Muscle layer of duodenum (tissue), 2 donors: ENCODE measurements around the gene MSN.
"Not testable (repeated sequence)": the region's sequence is repeated elsewhere in the genome, so short reads cannot be mapped to it uniquely, and the experiment has no call there.

ENCODE experiments used
- H3K27ac ChIP-seq: one replicate; pipeline ENCODE4 v1.7.0; 2013; ENCODE audit warnings: mild to moderate bottlenecking, low read length
- H3K27me3 ChIP-seq: one replicate; pipeline ENCODE4 v1.7.0; 2013; ENCODE audit warnings: low read depth, mild to moderate bottlenecking, control low read depth, low read length
- H3K36me3 ChIP-seq, 2 donors: one replicate each; pipeline ENCODE4 v1.7.0; 2013; ENCODE audit warnings: low read length in 2 of 2, control low read depth in 1 of 2, mild to moderate bottlenecking in 1 of 2; ENCODE audit not compliant: insufficient read depth in 2 of 2, control insufficient read depth in 1 of 2
- H3K4me1 ChIP-seq, 2 donors: one replicate each; pipeline ENCODE4 v1.7.0; 2013; ENCODE audit warnings: low read length in 2 of 2, mild to moderate bottlenecking in 2 of 2, control low read depth in 1 of 2, moderate library complexity in 1 of 2; ENCODE audit not compliant: insufficient read depth in 2 of 2, control insufficient read depth in 1 of 2
- H3K4me3 ChIP-seq, 2 donors: one replicate each; pipeline ENCODE4 v1.7.0; 2013; ENCODE audit warnings: low read length in 2 of 2, low read depth in 1 of 2, mild to moderate bottlenecking in 1 of 2
- H3K9me3 ChIP-seq, 2 donors: one replicate each; pipeline ENCODE4 v1.7.0; 2013; ENCODE audit warnings: low read length in 2 of 2, control low read depth in 1 of 2, mild to moderate bottlenecking in 1 of 2; ENCODE audit not compliant: control insufficient read depth in 1 of 2
- donor health status: healthy.

MSN gene

DNA sequence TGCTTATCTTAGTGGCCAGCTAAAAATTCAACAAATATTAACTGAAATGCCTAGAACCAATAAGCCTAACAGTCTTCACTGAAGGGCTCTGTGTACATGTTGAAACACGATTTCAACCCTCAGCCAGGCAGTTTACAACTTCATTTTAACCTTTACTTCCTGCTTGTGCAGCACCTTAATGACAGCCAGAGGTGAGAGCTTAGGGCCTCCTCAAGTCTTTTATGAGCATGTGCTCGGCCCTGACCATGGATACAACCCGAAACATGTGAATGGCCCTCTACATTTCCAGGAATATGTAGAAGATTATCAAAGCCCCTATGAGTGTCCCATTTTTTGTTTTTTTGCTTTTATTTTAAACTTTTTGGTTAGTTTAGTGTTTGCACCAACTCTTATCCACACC lies 88.3 kb downstream of the MSN start:
- H3K27me3 ChIP-seq: no peaks in the 10 kb centered on the region
- no peaks in the 10 kb centered on the region for H3K36me3 ChIP-seq
- no peaks in the 10 kb centered on the region for H3K9me3 ChIP-seq
- H3K27ac ChIP-seq: no peak overlapping the region
- H3K4me3 ChIP-seq: no peak overlapping the region
- no peaks in the 10 kb centered on the region for H3K4me1 ChIP-seq

- no peaks in the 10 kb centered on the region for H3K4me1 ChIP-seq
- no peaks in the 10 kb centered on the region for H3K27me3 ChIP-seq
- no peaks in the 10 kb centered on the region for H3K9me3 ChIP-seq
- H3K27ac ChIP-seq: no peak overlapping the region
- no peak overlapping the region for H3K4me3 ChIP-seq
- no peaks in the 10 kb centered on the region for H3K36me3 ChIP-seq
Observed at GRCh38 chrX:65757943-65758342, 90.5 kb downstream of the MSN start.

DNA sequence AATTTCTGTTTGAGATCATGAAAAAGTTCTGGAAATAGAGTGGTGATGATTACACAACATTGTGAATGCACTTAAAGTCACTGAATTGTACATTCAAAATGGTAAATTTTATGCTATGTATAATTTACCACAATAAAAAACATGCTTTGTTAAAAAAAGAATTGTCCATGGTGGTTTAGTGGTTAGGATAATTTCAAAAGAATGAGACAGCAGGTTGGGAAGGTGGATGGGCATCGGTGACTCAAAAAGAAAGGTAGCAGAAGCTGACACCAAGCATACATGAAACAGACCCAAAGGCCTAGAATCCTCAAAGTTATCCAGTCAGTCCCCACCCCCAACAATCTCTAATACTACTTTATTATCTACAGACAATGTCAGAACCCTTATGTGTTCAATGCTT lies 91.1 kb downstream of the MSN start:
- H3K27me3 ChIP-seq: no peaks in the 10 kb centered on the region
- H3K9me3 ChIP-seq: no peaks in the 10 kb centered on the region
- no peak overlapping the region for H3K4me3 ChIP-seq
- no peaks in the 10 kb centered on the region for H3K4me1 ChIP-seq
- no peaks in the 10 kb centered on the region for H3K36me3 ChIP-seq
- H3K27ac ChIP-seq: no peak overlapping the region

DNA sequence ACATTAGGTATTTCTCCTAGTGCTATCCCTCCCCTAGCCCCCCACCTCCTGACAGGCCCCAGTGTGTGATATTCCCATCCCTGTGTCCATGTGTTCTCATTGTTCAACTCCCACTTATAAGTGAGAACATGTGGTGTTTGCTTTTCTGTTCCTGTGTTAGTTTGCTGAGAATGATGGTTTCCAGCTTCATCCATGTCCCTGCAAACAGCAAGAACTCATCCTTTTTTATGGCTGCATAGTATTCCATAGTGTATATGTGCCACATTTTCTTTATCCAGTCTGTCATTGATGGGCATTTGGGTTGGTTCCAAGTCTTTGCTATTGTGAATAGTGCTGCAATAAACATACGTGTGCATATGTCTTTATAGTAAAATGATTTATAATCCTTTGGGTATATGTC lies 92.1 kb downstream of the MSN start:
- not testable (repeated sequence) for H3K4me3 ChIP-seq, H3K27ac ChIP-seq, H3K9me3 ChIP-seq, H3K4me1 ChIP-seq, H3K36me3 ChIP-seq, H3K27me3 ChIP-seq

DNA sequence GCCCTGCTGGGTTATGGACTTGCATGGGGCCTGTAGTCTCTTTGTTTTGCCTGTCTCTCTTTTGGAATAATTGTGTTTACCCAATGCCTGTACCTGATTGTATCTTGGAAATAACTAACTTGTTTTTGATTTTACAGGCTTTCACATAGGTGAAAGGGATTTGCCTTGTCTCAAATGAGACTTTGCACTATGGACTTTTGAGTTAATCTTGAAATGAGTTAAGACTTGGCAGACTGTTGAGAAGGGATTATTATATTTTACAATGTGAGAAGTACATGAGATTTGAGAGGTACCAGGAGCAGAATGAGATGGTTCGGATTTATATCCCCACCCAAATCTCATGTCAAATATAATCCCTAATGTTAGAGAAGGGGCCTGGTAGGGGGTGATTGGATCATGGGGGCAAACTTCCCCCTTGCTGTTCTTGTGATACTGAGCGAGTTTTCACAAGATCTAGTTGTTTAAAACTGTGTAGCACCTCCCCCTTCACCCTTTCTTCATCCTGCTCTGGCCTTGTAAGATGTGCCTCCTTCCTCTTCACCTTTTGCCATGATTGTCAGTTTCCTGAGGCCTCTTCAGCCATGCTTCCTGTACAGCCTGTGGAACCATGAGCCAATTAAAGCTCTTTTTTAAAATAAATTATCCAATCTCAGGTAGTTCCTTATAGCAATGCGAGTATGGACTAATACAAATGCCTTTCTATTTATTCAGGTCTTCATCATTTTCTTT lies 102.3 kb downstream of the MSN start:
- no peaks in the 10 kb centered on the region for H3K4me1 ChIP-seq
- no peak overlapping the region for H3K27ac ChIP-seq
- no peak overlapping the region for H3K4me3 ChIP-seq
- H3K27me3 ChIP-seq: no peaks in the 10 kb centered on the region
- no peaks in the 10 kb centered on the region for H3K36me3 ChIP-seq
- H3K9me3 ChIP-seq: no peaks in the 10 kb centered on the region

DNA sequence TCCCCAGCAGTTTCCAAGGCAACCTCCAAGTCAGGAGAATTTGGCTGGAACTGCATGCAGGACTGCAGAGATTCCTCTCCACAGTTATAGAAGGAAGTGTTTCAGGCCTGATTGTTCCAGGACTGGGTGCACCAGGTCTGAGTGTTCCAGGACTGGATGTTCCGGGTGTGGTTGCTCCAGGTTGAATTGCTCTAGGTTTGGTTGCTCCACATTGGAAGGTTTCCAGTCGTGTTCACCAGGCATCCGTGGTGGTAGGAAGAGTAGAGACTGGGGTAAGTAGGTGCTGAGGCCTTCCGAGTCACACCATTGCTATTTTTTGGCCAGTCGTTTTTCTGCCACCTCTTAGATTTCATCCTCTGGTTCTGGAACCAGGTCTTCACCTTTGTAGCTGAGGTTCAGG lies 105.4 kb downstream of the MSN start:
- Histone ChIP-seq H3K27me3 (no peaks in the 10 kb centered on the region), H3K27ac (no peak overlapping the region), H3K9me3 (no peaks in the 10 kb centered on the region), H3K36me3 (no peaks in the 10 kb centered on the region), H3K4me3 (no peak overlapping the region), H3K4me1 (no peaks in the 10 kb centered on the region)

DNA sequence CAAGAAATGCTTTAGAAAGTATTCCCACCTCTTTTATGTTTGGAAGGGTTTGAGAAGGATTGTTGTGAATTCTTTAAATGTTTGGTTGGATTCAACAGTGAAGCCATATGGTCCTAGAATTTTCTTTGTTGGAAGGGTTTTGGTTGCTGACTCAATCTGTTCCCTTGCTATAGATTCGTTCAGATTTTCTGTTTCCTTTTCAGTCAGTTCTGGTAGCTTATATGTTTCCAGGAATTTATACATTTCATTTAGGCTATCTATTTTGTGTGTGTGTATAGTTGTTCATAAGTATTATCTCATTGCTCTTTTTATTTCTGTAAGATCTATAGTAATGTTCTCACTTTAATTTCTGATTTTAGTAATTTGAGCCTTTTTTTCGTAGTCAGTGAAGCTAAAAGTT lies 114.4 kb downstream of the MSN start:
- Histone ChIP-seq H3K27ac (no peak overlapping the region), H3K36me3 (no peaks in the 10 kb centered on the region), H3K27me3 (no peaks in the 10 kb centered on the region), H3K4me3 (no peak overlapping the region), H3K4me1 (no peaks in the 10 kb centered on the region), H3K9me3 (no peaks in the 10 kb centered on the region)

DNA sequence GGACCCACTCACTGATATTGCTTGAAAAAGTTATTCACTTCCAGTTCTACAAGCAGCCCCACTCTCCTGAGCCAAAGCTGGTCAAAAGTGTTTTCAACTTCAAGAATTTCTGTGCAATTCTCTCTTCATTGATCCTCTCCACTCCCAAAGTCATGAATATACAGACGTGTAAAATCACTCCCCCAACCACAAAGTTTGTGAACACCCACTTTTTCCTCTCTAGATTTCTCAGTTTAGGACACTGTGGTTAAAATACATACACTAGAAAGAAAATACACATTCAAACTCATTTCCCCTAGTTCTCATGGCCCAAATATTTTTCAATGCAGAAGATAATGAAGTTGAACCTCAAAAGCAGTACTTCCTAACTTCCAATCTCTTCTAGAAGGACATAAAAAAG lies 116.3 kb downstream of the MSN start:
- no peak overlapping the region for H3K27ac ChIP-seq
- no peaks in the 10 kb centered on the region for H3K9me3 ChIP-seq
- H3K4me3 ChIP-seq: no peak overlapping the region
- H3K27me3 ChIP-seq: no peaks in the 10 kb centered on the region
- H3K4me1 ChIP-seq: no peaks in the 10 kb centered on the region
- H3K36me3 ChIP-seq: no peaks in the 10 kb centered on the region
